GM12891 (cell line): Measurements from ENCODE around the gene DYNC1I1. TPM values are rescaled to one million over a fixed set of nuclear protein-coding genes. Genes with fewer than 3 reads are reported as not detected.

ENCODE experiments used
- DNase-seq: peaks from one replicate; pipeline ENCODE4 v3.0.0; 2011; ENCODE audit warnings: low spot score; ENCODE audit not compliant: insufficient read length
- FAIRE-seq: peaks from 2 replicates; lab custom pipeline; 2011; peaks lifted over from hg19 to GRCh38; lab: Jason Lieb, UNC
- PAX5 ChIP-seq: IDR thresholded peaks from 2 replicates; pipeline ENCODE4 v1.6.1; 2011; ENCODE audit warnings: low read length, moderate library complexity, mild to moderate bottlenecking; ENCODE audit not compliant: insufficient read depth, severe bottlenecking
- POLR2A ChIP-seq: IDR thresholded peaks from 2 replicates; pipeline ENCODE4 v1.6.1; 2011; ENCODE audit warnings: low read depth, low read length, control low read depth
- POLR2AphosphoS5 ChIP-seq: IDR thresholded peaks from 2 replicates; pipeline ENCODE4 v1.6.1; 2011; ENCODE audit warnings: low read depth, low read length, control low read depth
- POU2F2 ChIP-seq: IDR thresholded peaks from 2 replicates; pipeline ENCODE4 v1.6.1; 2011; ENCODE audit warnings: low read depth, mild to moderate bottlenecking, control low read depth, low read length, moderate library complexity
- SPI1 ChIP-seq: IDR thresholded peaks from 2 replicates; pipeline ENCODE4 v1.6.1; 2011; ENCODE audit warnings: low read depth, low read length, control low read depth
- TAF1 ChIP-seq: IDR thresholded peaks from 2 replicates; pipeline ENCODE4 v1.6.1; 2011; ENCODE audit warnings: low read depth, low read length, control low read depth
- polyA plus RNA-seq: library from polyadenylated mRNA; unstranded; fragments of >200 nt; gene quantifications from one replicate; pipeline ENCODE4 v1.2.1, GENCODE V29; 2012; ENCODE audit warnings: low read depth, missing spikeins, inconsistent platforms; ENCODE audit not compliant: missing spikeins

Gene DYNC1I1
- not detected for polyA plus RNA-seq

GRCh38 chr7:95772298-95772770, at the start of gene DYNC1I1:
Gene DYNC1I1, plus strand, starts transcription at chr7:95772554. Its CDS starts 32,176 bp downstream, at chr7:95804730.
- no peak for TF ChIP-seq PAX5
- no peak for TF ChIP-seq POLR2AphosphoS5
- peak; percentile 65; the same call in 1 of the 2 replicates for TF ChIP-seq SPI1
- no peak for TF ChIP-seq POU2F2
- TF ChIP-seq POLR2A, result no peak
- no peak for TF ChIP-seq TAF1
- DNase-seq, result peak; percentile 51
- peak; percentile 77 for FAIRE-seq

DNA sequence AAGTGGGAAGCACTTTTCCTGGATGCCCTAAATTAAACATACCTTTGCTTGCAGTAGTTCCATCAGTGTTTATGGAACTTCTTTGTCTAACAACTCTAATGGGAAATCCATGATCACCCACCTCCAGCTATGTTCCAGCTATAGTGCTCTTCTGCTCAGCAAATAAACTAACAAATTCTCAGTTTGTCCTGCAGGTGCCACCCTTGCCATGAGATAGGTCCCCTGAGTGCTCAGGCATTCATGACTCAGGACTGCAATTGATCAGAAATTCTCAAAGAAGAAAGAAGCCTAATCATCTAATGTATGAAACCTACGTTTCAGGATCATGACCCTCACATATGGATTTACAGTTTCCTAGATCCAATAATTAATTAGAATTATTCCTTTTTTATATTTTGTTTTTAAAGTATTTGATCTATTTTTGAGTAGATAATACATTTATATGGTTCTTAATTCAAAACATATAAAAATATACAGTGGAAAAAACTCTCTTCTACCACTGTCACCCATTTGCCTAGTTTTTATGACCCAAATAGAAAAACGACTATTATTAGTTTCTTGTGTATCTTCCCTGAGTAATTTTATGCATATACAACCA, 48.7 kb upstream of the DYNC1I1 start:
- TF ChIP-seq POLR2A, result no peak
- no peak for DNase-seq
- FAIRE-seq, result peak; percentile 26

DNA sequence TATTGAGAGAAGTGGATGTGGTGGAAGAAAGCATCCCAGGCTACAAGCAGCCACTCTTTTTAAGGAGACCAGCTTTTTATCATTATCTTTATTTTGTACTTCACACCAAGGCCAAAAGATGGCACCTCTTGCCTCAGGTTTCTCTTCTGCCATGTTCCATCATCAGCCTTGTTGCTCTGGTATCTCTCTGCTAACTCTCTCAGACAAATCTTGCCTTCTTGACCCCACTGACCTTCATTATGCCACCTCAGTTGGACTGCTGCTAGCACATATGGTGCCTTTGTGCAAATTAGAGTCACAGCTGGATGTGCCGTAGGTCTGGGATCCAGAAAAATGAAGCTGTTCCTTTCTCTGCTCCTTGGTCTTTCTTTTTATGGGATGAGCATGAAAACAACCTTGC, 47.1 kb upstream of the DYNC1I1 start:
- TF ChIP-seq POLR2A (no peak), PAX5 (no peak), TAF1 (no peak), SPI1 (no peak), POLR2AphosphoS5 (no peak), POU2F2 (no peak)
- DNase-seq (no peak), FAIRE-seq (no peak)

DNA sequence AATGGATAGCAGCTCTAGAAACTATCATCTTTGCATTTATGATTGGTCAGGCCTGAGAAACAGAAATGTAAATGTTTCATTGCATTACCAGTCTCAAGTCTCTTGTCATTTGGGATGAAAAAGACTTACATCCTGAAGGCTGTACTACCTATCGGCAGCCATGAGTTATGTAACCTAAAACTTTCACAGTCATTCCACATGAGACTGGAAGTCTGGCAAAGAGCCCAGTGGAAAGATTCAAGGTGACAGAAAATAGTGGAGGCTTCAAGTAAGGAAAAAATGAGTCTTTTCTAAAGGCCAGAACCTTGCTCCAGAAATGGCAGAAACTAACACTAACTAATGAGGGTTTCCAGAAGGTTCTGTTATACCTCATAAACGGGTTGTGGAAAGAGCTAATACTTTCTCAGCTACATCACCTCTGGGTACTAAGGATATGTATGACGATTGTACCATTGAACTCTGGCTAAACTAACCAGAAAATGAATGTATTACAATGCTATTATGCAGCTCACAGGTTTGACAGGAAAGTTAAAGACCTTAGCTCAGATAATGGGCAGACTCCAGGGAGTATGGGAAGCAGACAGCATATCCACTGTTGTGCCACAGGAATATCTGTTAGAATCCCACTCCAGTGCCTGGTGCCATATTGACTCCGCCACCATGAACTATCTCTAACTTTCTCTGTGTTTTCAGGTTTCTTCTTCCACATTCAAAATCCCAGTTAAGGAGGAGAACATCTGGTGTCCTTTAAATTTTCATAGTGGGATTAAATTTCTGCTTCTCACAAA, 41.7 kb upstream of the DYNC1I1 start:
- no peak for FAIRE-seq
- no peak for DNase-seq
- TF ChIP-seq PAX5, result no peak
- no peak for TF ChIP-seq POLR2A
- TF ChIP-seq SPI1, result no peak
- TF ChIP-seq POU2F2, result no peak
- no peak for TF ChIP-seq TAF1
- TF ChIP-seq POLR2AphosphoS5, result no peak

GRCh38 chr7:95736635-95737034, 35.7 kb upstream of the DYNC1I1 start:
- FAIRE-seq, result no peak
- no peak for DNase-seq
- TF ChIP-seq POLR2AphosphoS5 (no peak), TAF1 (no peak)

- no peak for FAIRE-seq
- DNase-seq, result no peak
Observed at GRCh38 chr7:95737828-95738505, 34.4 kb upstream of the DYNC1I1 start.

DNA sequence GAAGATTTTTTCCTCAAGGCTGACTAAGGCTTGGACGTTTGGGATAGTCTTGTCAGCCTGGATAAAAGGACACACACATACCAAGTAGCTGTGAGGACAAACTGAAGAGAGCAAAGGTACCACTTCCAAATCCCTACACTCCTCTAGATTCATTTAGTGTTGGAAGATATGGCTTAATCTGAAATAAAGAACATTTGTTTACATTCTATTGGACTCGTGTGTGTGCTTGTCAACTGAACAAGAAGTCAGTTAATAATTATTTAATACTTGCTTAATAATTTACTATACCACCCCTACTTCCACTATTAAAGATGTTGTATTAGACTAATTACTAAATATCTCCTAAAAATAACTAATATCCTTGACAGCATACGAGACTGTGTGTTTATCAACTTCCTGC, 23.3 kb upstream of the DYNC1I1 start:
- FAIRE-seq (no peak), DNase-seq (no peak)
- TF ChIP-seq POLR2AphosphoS5 (no peak), PAX5 (no peak), POLR2A (no peak), TAF1 (no peak), SPI1 (no peak), POU2F2 (no peak)

More at GRCh38 chr7:95737828-95738505, 34.4 kb upstream of the DYNC1I1 start:
- no peak for TF ChIP-seq PAX5
- no peak for TF ChIP-seq TAF1
- TF ChIP-seq POU2F2, result no peak
- TF ChIP-seq SPI1, result no peak
- no peak for TF ChIP-seq POLR2A
- TF ChIP-seq POLR2AphosphoS5, result no peak

- FAIRE-seq (no peak), DNase-seq (no peak)
- TF ChIP-seq SPI1 (no peak), PAX5 (no peak), TAF1 (no peak), POU2F2 (no peak), POLR2AphosphoS5 (no peak), POLR2A (no peak)
Observed at GRCh38 chr7:95749515-95749914, 22.8 kb upstream of the DYNC1I1 start.

- FAIRE-seq (no peak), DNase-seq (no peak)
- no peak for TF ChIP-seq POLR2A
- TF ChIP-seq POU2F2, result no peak
- no peak for TF ChIP-seq SPI1
- TF ChIP-seq POLR2AphosphoS5, result no peak
- no peak for TF ChIP-seq PAX5
- no peak for TF ChIP-seq TAF1
Observed at GRCh38 chr7:95753440-95753839, 18.9 kb upstream of the DYNC1I1 start.
